Activated T-cell treated with anti-CD3 and anti-CD28 coated beads for 48 hours (primary cell): Measurements from ENCODE around the gene RASGRP3.
"Not testable (repeated sequence)": the region's sequence is repeated elsewhere in the genome, so short reads cannot be mapped to it uniquely, and the experiment has no call there.

Source experiments
- DNase-seq: peaks from one replicate; pipeline ENCODE4 v3.0.0-alpha.2; 2020; ENCODE audit warnings: low read depth

The RASGRP3 gene

GRCh38 chr2:33476131-33476792, at the start of gene RASGRP3:
Gene RASGRP3, plus strand, starts transcription at chr2:33476649. Its CDS starts 38,488 bp downstream, at chr2:33515137.
- peak; percentile 39 for DNase-seq

DNA sequence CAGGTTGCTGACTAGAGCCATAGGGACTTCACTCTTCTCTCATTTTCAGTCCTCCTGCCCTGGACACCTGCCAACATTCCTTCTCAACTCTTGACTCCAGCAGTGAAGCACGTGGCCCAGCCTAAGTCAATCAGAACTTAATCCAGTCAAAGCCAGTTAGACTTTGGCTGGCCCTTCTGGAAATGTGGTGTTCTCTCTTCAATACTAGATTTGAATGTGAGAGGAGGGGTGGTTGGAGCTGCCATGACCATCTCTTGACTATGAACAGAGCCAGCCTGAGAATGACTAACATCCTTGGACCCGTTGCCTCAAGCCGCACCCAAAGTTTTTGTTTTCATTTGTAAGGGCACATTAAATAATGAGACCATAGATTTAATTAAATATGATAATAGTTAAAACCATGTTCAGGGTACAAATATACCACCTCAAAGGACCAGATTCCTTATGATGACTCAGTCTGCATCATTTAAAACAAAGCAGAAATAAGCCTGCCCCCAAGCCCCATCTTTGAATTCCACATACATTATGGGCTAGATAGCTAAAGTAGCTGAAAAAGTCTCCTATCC, 49.7 kb upstream of the RASGRP3 start:
- DNase-seq, result no peak

DNA sequence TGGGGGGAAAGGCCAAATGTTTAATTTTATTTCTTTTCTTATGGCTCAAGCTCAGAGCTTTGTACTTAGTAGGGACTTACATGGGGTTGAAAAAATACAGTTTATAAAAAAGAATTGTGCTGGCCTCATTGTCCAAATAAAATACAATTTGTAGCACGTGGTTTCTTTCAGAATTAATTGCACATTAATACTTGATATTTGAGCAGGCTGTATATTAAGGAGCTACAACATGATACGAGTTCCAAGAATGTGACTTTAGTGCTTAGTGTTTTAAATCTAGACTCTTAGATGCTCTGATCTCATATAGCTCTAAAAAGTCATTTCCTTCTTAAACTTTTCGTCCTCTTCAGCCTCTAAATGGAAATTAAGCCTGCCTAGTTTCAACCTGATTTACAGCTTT, 46.4 kb upstream of the RASGRP3 start:
- no peak for DNase-seq

DNA sequence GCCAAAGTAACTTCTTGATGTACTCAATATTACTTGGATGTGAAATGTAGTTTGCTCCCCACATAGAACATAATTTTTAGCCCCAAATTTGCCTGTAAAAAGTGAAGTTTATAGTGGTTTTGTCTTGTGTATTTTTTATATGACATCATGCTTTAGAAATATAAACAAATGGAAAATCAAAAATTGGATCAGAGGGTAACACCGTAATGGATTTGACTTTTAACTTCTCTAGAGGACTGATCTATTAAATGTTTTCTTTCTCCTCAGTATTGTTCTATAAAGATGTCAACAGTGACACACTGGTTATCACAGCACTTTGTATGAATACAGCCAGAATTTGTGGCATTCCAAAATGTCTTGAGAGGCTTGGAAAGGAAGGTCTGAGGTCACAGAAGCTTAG, 45.6 kb upstream of the RASGRP3 start:
- no peak for DNase-seq

DNA sequence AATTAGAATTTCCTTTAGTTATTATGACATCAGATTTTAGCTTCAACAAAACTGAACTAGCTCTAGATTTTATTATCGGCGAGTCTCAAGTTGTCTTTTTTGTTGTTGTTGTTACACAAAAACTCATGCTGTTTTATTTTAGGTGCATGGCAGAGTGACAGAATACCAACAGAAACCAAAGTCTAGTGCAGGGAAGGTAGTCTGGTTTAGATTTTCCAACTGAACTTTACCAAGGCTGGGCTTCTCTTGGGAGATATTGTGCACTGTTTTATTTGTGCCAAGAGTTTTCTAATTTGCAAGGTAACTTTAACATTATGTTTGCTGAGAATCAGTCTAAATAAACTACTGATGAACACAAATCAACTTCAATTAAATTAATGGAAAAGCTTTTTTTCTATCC, 43.6 kb upstream of the RASGRP3 start:
- DNase-seq, result no peak

DNA sequence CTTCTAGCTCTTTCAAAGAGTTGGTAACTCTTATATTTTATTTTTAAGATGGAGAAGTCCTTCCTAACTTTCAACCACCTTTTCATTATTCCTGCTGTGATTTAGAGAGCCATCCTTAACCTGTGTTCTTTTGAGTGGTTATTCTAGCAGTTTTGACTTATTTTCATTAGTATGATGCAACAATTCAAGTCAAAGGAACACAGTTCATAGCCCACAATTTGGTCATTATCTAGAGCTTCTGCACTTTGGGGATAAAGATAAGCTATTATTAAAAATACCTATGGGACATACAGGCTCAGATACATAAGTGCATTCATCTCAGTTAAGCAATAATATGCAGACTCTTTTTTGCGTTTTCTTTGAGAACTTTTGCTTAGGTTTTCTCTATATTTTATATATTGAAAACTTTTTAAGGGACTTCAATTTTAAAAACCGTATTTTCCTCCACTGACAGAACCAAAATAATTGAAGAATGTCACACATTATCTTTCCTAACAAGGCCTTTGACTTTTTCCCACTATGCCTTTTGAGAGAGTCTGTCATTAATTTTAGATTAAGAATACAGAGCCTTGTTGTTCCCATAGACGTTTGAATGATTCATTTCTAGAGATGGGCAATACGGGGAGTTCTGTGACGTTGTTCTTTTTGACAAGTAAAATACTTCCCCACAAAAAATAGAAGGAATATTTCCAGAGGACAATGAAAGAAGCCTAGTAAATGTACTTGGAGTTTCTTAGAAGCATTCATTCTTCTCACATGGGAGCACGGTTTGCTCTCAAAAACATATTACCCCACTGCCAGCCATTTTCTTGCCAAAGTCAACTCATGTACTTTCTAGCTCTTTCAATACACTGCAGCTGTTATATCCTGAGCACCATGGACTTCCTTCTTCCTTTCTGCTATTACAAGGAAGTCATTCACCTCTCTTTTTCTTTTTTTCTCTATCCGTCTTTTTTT, 42.9 kb upstream of the RASGRP3 start:
- DNase-seq, result no peak

- DNase-seq, result no peak
These were observed 40.9 kb upstream of the RASGRP3 start for GRCh38 chr2:33435518-33435917.

GRCh38 chr2:33436083-33436482, 40.4 kb upstream of the RASGRP3 start:
- DNase-seq, result no peak

DNA sequence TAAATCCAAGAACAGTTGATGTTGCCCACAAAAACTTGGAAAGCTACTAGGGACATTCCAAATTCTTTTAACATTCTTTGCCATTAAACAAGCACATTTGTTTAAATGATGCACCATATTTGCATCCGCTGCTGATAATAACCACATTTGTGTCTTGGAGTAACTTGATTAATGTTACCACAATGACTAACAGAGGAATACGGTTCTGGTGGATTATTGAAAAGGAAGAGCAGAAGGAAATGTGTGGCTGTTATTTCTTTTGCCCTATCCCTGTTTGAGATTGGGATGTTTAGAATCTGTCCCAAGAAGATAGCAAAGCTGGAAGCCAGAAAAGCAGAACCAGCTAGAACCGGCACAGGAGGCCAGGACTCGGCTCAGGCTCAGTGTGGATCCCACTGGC, 39.2 kb upstream of the RASGRP3 start:
- DNase-seq, result no peak

- no peak for DNase-seq
These were observed 38.6 kb upstream of the RASGRP3 start for GRCh38 chr2:33437815-33438214.

- DNase-seq, result no peak
These were observed 35.1 kb upstream of the RASGRP3 start for GRCh38 chr2:33441235-33441810.

DNA sequence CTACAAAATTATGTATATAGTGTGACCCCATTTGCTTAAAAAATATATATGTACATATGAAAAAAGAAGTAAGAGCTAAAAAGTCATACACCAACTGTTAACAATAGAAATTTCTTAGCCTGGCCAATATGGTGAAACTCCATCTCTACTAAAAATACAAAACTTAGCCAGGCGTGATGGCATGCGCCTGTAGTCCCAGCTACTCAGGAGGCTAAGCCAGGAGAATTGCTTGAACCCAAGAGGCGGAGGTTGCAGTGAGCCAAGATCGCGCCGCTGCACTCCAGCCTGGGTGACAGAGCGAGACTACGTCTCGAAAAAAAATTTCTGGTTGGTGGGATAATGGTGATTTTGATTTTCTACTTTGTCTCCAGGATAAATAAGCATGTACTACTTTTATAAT, 34.4 kb upstream of the RASGRP3 start:
- DNase-seq, result not testable (repeated sequence)

GRCh38 chr2:33442528-33443079, 33.8 kb upstream of the RASGRP3 start:
- DNase-seq, result no peak

GRCh38 chr2:33443274-33443829, 33.1 kb upstream of the RASGRP3 start:
- DNase-seq, result no peak

GRCh38 chr2:33444967-33445366, 31.5 kb upstream of the RASGRP3 start:
- DNase-seq, result no peak

DNA sequence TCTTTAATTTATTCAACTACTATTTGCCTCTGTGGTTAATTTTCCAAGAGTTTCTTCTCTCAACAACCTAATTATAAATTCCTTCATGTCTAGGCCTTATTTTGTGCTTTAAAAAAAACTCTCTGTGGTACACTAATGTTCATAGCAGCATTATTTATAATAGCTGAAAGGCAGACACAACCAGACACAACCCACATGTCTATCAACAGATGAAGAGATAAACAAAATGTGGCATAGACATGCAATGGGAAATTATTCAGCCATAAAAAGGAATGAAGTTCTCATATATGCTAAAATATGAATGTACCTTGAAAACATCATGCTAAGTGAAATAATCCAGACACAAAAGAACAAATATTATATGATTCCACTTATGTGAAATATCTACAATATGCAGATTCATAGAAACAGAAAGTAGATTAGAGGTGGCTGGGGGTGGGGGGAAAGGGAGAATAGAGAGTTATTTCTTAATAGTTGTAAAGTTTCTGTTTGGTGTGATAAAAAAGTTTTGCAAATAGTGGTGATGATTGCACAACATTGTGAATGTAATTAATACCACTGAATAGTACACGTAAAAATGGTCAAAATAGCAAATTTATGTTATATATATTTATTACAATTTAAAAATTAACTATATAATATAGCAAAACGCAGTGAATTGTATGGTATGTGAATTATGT, 28.1 kb upstream of the RASGRP3 start:
- no peak for DNase-seq

- DNase-seq, result no peak
These were observed 25.2 kb upstream of the RASGRP3 start for GRCh38 chr2:33451214-33451613.

DNA sequence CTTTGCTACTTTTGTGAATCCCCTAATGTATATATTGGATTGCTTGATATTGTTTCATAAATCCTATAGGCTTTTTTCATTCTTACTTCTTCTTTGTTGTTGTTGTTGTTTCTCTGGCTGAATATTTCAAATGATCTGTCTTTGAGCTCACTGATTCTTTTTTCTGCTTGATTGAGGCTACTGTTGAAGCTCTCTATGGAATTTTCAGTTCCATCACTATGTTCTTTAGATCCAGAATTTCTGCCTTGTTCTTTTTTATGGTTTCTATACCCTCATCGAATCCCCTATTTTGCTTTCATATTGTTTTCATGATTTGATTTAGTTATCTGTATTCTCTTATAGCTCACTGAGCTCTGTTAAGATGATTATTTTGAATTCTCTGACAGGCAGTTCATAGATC, 24.6 kb upstream of the RASGRP3 start:
- no peak for DNase-seq

DNA sequence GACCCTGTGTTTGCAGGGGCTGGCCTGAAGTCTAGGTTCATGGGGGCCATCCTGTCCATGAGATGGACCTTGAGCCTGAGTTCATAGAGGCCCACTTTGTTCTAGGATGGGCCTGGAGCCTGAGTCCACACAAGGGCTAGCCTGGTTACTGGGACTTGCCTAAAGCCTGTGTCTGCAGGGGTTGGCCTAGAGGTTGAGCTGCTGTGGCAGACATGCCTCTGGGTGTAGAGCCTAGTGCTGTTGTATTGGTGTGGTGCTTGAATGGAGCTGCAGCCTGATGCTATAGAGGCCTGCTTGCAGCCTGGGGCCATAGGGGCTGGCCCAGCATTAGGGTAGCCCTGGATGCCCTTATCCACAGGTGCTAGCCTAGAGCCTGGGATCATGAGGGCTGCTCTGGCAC, 23.9 kb upstream of the RASGRP3 start:
- no peak for DNase-seq

- no peak for DNase-seq
These were observed 22.5 kb upstream of the RASGRP3 start for GRCh38 chr2:33453905-33454479.
